PC-9 (cell line): ENCODE data around the gene TRIM3.

Experiments
- CTCF ChIP-seq: fragments of 200-600 bp; sonication (generic); conservative IDR thresholded peaks from 2 replicates; pipeline ENCODE4 v1.6.1; 2017; ENCODE audit warnings: mixed run types, antibody characterized with exemption, mild to moderate bottlenecking, moderate library complexity
- EZH2 ChIP-seq: fragments of 200-600 bp; sonication (generic); IDR thresholded peaks from 2 replicates; pipeline ENCODE4 v1.8.0; 2017; ENCODE audit warnings: antibody characterized with exemption, low read depth

- no peak for TF ChIP-seq CTCF
- no peak for TF ChIP-seq EZH2
These were observed 53.1 kb downstream of the TRIM3 start for GRCh38 chr11:6420677-6421076.
